Smooth muscle cell of trachea (primary cell): ENCODE data around the gene RPL10L. TPM values are rescaled to one million over a fixed set of nuclear protein-coding genes. Genes with fewer than 3 reads are reported as not detected.

Source experiments
- total RNA-seq: library from RNA; depleted of rRNA; stranded (reverse); fragments of >200 nt; gene quantifications from 2 replicates; pipeline ENCODE4 v1.2.1, GENCODE V29; 2014

The RPL10L gene
- total RNA-seq: not detected in 2 replicates

DNA sequence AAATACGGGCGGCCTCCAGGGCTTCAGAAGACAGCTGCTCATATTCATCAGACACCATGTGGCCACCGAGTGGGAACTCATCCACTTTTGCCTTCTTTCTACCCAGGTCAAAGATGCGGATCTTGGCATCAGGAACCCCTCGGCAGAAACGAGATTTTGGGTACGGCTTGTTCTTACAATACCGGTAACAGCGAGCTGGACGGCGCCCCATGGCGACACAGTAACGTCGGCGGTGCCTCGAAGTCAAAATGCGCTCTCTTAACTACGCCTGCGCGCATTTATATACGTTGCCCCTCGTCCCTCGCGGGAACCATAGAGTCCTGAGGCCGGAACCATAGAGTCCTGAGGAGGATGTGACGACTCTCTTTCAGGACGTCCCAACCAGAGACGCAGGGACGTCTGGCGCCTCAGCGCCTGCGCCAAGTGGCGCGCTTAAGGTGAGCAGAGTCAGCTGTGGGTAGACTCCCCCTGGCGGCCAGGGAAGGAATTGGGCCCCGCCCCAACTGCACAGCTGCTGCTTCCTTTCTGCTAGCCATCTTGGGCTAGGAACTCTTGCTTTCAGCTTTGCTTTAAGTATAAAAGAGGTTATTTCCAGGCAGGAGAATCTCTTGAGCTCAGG is at the start of gene RPL10L:
Gene RPL10L, minus strand, starts transcription at position 256 of the 619 bp plus-strand sequence. Its CDS starts 45 bp downstream, at position 211.

